ENCODE results near the gene DCTPP1. TPM values are rescaled to one million over a fixed set of nuclear protein-coding genes. Genes with fewer than 3 reads are reported as not detected.

The DCTPP1 gene
- total RNA-seq, 1 experiment from 2014 or later: 111 TPM

DNA sequence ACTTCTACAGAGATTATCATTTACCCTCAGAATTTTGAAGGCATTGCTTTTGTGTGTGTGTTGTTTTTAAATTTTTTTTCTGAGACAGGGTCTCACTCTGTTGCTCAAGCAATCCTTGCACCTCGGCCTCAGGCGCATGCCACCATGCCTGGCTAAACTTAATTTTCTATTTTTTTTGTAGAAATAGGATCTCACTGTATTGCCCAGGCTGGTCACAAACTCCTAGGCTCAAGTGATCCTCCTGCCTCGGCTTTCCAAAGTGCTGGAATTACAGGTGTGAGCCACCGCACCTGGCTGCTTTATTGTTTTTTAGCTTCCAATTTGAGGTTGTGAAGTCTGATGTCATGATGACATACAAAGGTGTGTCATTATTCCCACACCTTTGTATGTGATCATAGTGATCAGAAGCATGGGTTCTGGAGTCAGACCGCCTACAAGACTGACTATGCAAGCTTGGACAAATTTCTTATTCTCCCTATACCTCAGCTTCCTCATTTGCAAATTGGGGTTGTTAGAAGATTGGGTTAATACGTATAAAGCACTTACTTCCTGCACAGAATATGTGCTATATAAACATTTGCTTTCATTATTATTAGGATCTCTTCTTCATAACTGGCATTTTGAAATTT is 10.0 kb upstream of the DCTPP1 start:
- BruUV-seq (replicated peaks): no TSS peak
- POLR2A ChIA-PET (ENCODE audit: low non-redundant PET): interaction anchor here (1.2 kb wide), 1 partner anchor 10 kb away, joined by 3 read pairs; the partner anchor contains the start of gene DCTPP1
- Histone ChIP-seq H3K9me3 (ENCODE audit: low read depth, low read length, poor library complexity, severe bottlenecking) (no peaks in the 10 kb centered on the region), H3K36me3 (ENCODE audit: insufficient read depth, low read length, poor library complexity, severe bottlenecking) (peaks cover 7% of the 10 kb centered on the region), H3K27ac (ENCODE audit: low read depth, low read length, poor library complexity, severe bottlenecking) (no peak overlapping the region), H3K4me3 (ENCODE audit: low read depth, low read length, poor library complexity, severe bottlenecking) (no peak overlapping the region), H3K4me1 (ENCODE audit: insufficient read depth, low read length, poor library complexity, severe bottlenecking) (peaks cover 8% of the 10 kb centered on the region), H3K27me3 (replicated peaks; ENCODE audit: insufficient read depth, low read depth, low read length, poor library complexity) (no peaks in the 10 kb centered on the region)
- no peak for DNase-seq (ENCODE audit: low spot score)
- CTCF ChIA-PET: no interaction called here
- TF ChIP-seq, protein P1, sequence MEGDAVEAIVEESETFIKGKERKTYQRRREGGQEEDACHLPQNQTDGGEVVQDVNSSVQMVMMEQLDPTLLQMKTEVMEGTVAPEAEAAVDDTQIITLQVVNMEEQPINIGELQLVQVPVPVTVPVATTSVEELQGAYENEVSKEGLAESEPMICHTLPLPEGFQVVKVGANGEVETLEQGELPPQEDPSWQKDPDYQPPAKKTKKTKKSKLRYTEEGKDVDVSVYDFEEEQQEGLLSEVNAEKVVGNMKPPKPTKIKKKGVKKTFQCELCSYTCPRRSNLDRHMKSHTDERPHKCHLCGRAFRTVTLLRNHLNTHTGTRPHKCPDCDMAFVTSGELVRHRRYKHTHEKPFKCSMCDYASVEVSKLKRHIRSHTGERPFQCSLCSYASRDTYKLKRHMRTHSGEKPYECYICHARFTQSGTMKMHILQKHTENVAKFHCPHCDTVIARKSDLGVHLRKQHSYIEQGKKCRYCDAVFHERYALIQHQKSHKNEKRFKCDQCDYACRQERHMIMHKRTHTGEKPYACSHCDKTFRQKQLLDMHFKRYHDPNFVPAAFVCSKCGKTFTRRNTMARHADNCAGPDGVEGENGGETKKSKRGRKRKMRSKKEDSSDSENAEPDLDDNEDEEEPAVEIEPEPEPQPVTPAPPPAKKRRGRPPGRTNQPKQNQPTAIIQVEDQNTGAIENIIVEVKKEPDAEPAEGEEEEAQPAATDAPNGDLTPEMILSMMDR (conservative IDR thresholded peaks at IDR 0.05; ENCODE audit: low read depth, low read length): no peak
- TF ChIP-seq EZH2 (IDR thresholded peaks at IDR 0.05; ENCODE audit: borderline replicate concordance, low read depth, low read length, poor library complexity, severe bottlenecking): no peak
- intact Hi-C loops (cut with micrococcal nuclease; ENCODE audit: unreplicated experiment): loop anchor here (10.0 kb wide), 1 partner anchor 55 kb away; no protein-coding TSS in a partner anchor

DNA sequence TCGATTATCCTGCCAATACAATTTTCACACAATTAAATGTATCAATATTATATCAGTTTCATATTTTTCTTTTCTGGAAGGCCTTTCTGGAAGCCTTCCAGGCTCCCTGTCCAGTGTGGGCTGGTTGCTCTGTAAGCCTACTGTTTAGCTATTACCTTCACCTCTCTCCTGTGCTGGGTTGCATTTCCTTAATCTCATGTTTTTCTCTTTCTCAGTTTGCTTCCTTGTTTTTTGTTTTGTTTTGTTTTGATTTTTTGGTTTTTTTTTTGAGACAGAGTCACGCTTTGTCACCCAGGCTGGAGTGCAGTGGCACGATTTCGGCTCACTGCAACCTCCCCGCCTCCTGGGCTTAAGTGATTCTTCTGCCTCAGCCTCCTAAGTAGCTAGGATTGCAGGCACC is 9.0 kb upstream of the DCTPP1 start:
- ChIA-PET CTCF (no interaction called here), POLR2A (ENCODE audit: low non-redundant PET) (no interaction called here)
- Histone ChIP-seq H3K27me3 (replicated peaks; ENCODE audit: insufficient read depth, low read depth, low read length, poor library complexity) (no peaks in the 10 kb centered on the region), H3K36me3 (ENCODE audit: insufficient read depth, low read length, poor library complexity, severe bottlenecking) (peaks cover 7% of the 10 kb centered on the region), H3K4me3 (ENCODE audit: low read depth, low read length, poor library complexity, severe bottlenecking) (no peak overlapping the region), H3K9me3 (ENCODE audit: low read depth, low read length, poor library complexity, severe bottlenecking) (no peaks in the 10 kb centered on the region), H3K27ac (ENCODE audit: low read depth, low read length, poor library complexity, severe bottlenecking) (no peak overlapping the region), H3K4me1 (ENCODE audit: insufficient read depth, low read length, poor library complexity, severe bottlenecking) (no peaks in the 10 kb centered on the region)
- DNase-seq (ENCODE audit: low spot score): no peak
- intact Hi-C loops (cut with micrococcal nuclease; ENCODE audit: unreplicated experiment): no loop called here
- TF ChIP-seq, protein P1 (conservative IDR thresholded peaks at IDR 0.05; ENCODE audit: low read depth, low read length): no peak
- TF ChIP-seq EZH2 (IDR thresholded peaks at IDR 0.05; ENCODE audit: borderline replicate concordance, low read depth, low read length, poor library complexity, severe bottlenecking): no peak
- BruUV-seq (replicated peaks): no TSS peak

DNA sequence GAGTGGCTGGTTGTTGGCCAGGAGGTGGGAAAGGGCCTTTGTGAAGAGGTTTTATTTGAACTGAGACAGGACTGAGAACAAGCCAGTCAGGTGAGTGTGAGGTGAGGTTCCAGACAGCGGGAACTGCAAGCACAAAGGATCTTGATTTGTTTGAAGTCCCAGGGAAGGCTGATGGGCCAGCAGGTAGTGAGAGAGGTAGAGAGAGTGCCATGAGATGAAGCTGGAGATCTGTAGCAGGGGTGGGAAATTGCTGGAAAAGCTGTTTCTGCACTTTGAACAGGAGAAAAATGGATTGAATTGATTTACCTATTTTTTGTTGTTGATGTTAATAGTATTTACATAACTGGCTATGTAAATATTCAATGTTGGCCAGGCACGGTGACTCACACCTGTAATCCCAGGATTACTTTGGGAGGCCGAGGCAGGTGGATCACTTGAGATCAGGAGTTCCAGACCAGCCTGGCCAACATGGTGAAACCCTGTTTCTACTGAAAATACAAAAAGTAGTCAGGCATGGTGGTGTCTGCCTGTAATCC is 7.7 kb upstream of the DCTPP1 start:
- no peaks in the 10 kb centered on the region for H3K9me3 ChIP-seq (ENCODE audit: low read depth, low read length, poor library complexity, severe bottlenecking)
- no peak overlapping the region for H3K4me3 ChIP-seq (ENCODE audit: low read depth, low read length, poor library complexity, severe bottlenecking)
- CTCF ChIA-PET: no interaction called here
- no peaks in the 10 kb centered on the region for H3K27me3 ChIP-seq (replicated peaks; ENCODE audit: insufficient read depth, low read depth, low read length, poor library complexity)
- H3K27ac ChIP-seq (ENCODE audit: low read depth, low read length, poor library complexity, severe bottlenecking): no peak overlapping the region
- no peaks in the 10 kb centered on the region for H3K4me1 ChIP-seq (ENCODE audit: insufficient read depth, low read length, poor library complexity, severe bottlenecking)
- no peaks in the 10 kb centered on the region for H3K36me3 ChIP-seq (ENCODE audit: insufficient read depth, low read length, poor library complexity, severe bottlenecking)
- no peak for DNase-seq (ENCODE audit: low spot score)
- no TSS peak for BruUV-seq (replicated peaks)
- intact Hi-C loops (cut with micrococcal nuclease; ENCODE audit: unreplicated experiment): no loop called here
- TF ChIP-seq EZH2 (IDR thresholded peaks at IDR 0.05; ENCODE audit: borderline replicate concordance, low read depth, low read length, poor library complexity, severe bottlenecking): no peak
- TF ChIP-seq, protein P1 (conservative IDR thresholded peaks at IDR 0.05; ENCODE audit: low read depth, low read length): no peak
- POLR2A ChIA-PET (ENCODE audit: low non-redundant PET): no interaction called here
